Loucy (cell line): ENCODE data around the gene ECE2.

Source experiments
- H2AFZ ChIP-seq: fragments of 200-600 bp; sonication (generic); 2 replicates; pipeline ENCODE4 v1.6.0; 2016; ENCODE audit warnings: antibody characterized with exemption, mild to moderate bottlenecking, low read length, moderate library complexity
- H3F3A ChIP-seq: fragments of 200-600 bp; 2 replicates; pipeline ENCODE4 v1.6.0; 2016; ENCODE audit warnings: antibody characterized with exemption, low read depth, mild to moderate bottlenecking
- H3K27me3 ChIP-seq: fragments of 200-600 bp; sonication (generic); 2 replicates; pipeline ENCODE4 v1.6.1; 2014; ENCODE audit warnings: low read length, mild to moderate bottlenecking; ENCODE audit not compliant: insufficient read depth, poor library complexity, severe bottlenecking
- H3K36me3 ChIP-seq: fragments of 200-600 bp; sonication (generic); 2 replicates; pipeline ENCODE4 v1.6.1; 2016; ENCODE audit warnings: low read length; ENCODE audit not compliant: insufficient read depth
- H3K4me1 ChIP-seq: fragments of 200-600 bp; sonication (generic); 2 replicates; pipeline ENCODE4 v1.5.1; 2014; ENCODE audit warnings: low read length, mild to moderate bottlenecking; ENCODE audit not compliant: insufficient read depth, poor library complexity, severe bottlenecking
- H3K4me2 ChIP-seq: fragments of 200-600 bp; sonication (generic); 2 replicates; pipeline ENCODE4 v1.6.0; 2014; ENCODE audit warnings: antibody characterized with exemption, low read length, low read depth, mild to moderate bottlenecking; ENCODE audit not compliant: poor library complexity, severe bottlenecking
- H3K4me3 ChIP-seq: fragments of 200-600 bp; sonication (generic); 2 replicates; pipeline ENCODE4 v1.5.1; 2014; ENCODE audit warnings: low read length, mild to moderate bottlenecking, mixed read lengths; ENCODE audit not compliant: poor library complexity, severe bottlenecking
- H3K79me2 ChIP-seq: fragments of 200-600 bp; sonication (generic); 2 replicates; pipeline ENCODE4 v1.6.1; 2014; ENCODE audit warnings: low read length; ENCODE audit not compliant: insufficient read depth
- H3K9ac ChIP-seq: fragments of 200-600 bp; sonication (generic); 2 replicates; pipeline ENCODE4 v1.6.0; 2014; ENCODE audit warnings: mild to moderate bottlenecking, low read depth, low read length, moderate library complexity; ENCODE audit not compliant: poor library complexity, severe bottlenecking
- H3K9me2 ChIP-seq: fragments of 200-600 bp; sonication (generic); replicated peaks from 2 replicates; pipeline ENCODE4 v1.6.1; 2016; ENCODE audit warnings: low read depth, low read length, mixed read lengths
- H3K9me3 ChIP-seq: fragments of 200-600 bp; sonication (generic); 2 replicates; pipeline ENCODE4 v1.6.1; 2014; ENCODE audit warnings: mild to moderate bottlenecking, antibody characterized with exemption, low read length, low read depth; ENCODE audit not compliant: insufficient read depth
- H4K20me1 ChIP-seq: fragments of 200-600 bp; sonication (generic); 2 replicates; pipeline ENCODE4 v1.6.0; 2014; ENCODE audit warnings: antibody characterized with exemption, low read length, mild to moderate bottlenecking; ENCODE audit not compliant: insufficient read depth, poor library complexity, severe bottlenecking
- EZH2phosphoT487 ChIP-seq: fragments of 200-600 bp; IDR thresholded peaks from 2 replicates; pipeline ENCODE4 v1.6.1; 2018; ENCODE audit warnings: antibody characterized with exemption, mild to moderate bottlenecking, moderate library complexity, borderline replicate concordance
- TF ChIP-seq, protein P1 (sequence below): fragments of 200-600 bp; sonication (generic); conservative IDR thresholded peaks from 2 replicates; pipeline ENCODE4 v1.5.1; 2014; ENCODE audit warnings: mild to moderate bottlenecking, antibody characterized with exemption, low read length

ECE2 gene

DNA sequence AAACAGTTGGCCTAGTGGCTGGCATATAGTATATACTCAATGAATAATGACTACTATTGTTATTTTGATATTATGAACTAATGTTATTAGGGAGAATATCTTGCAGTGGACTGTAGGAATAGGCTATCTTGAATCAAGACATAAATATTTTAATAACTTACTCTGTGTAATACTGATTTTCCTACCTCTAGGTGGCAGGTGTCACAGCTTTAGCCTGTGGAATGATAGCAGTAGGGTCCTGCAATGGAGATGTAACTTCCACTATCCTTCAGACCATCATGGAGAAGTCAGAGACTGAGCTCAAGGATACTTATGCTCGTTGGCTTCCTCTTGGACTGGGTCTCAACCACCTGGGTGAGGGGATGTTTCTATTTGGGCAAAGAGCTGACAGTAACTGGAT lies 29.8 kb downstream of the ECE2 start:
- Histone ChIP-seq H3K79me2 (peaks cover 33% of the 10 kb centered on the region), H3K27me3 (no peaks in the 10 kb centered on the region), H3K9me3 (no peaks in the 10 kb centered on the region), H3F3A (no peaks in the 10 kb centered on the region), H3K9me2 (no peaks in the 10 kb centered on the region), H3K4me3 (no peak overlapping the region), H3K4me2 (no peak overlapping the region), H4K20me1 (peaks cover 4% of the 10 kb centered on the region), H2AFZ (no peak overlapping the region), H3K36me3 (peaks cover 74% of the 10 kb centered on the region), H3K9ac (no peak overlapping the region), H3K4me1 (peaks cover 10% of the 10 kb centered on the region)
- no peak for TF ChIP-seq EZH2phosphoT487
- TF ChIP-seq, protein P1, sequence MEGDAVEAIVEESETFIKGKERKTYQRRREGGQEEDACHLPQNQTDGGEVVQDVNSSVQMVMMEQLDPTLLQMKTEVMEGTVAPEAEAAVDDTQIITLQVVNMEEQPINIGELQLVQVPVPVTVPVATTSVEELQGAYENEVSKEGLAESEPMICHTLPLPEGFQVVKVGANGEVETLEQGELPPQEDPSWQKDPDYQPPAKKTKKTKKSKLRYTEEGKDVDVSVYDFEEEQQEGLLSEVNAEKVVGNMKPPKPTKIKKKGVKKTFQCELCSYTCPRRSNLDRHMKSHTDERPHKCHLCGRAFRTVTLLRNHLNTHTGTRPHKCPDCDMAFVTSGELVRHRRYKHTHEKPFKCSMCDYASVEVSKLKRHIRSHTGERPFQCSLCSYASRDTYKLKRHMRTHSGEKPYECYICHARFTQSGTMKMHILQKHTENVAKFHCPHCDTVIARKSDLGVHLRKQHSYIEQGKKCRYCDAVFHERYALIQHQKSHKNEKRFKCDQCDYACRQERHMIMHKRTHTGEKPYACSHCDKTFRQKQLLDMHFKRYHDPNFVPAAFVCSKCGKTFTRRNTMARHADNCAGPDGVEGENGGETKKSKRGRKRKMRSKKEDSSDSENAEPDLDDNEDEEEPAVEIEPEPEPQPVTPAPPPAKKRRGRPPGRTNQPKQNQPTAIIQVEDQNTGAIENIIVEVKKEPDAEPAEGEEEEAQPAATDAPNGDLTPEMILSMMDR = peak; percentile 55

DNA sequence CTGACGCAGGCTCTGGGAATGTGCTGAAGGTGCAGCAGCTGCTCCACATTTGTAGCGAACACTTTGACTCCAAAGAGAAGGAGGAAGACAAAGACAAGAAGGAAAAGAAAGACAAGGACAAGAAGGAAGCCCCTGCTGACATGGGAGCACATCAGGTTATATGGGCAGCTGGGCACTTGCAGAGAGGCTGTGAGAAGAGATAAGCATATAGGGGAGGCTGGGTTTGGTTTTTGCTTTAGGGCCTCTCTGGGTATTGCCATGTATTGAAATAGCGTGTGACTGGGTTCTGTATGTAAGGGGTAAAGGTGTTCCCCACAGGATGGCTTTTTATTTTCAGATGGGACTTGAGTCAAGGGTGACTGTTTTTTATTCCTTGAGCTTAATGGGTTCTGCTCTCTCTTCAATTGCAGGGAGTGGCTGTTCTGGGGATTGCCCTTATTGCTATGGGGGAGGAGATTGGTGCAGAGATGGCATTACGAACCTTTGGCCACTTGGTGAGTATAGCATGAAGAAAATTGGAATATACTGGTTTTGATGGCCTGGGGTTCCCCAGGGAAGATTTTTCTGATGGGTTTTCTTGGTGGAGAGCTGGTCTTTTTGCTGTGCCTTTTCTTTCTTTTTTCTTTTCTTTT lies 30.6 kb downstream of the ECE2 start:
- Histone ChIP-seq H3K4me3 (no peak overlapping the region), H2AFZ (no peak overlapping the region), H3K4me2 (no peak overlapping the region), H3K27me3 (no peaks in the 10 kb centered on the region), H3K4me1 (peaks cover 5% of the 10 kb centered on the region), H3K9me2 (no peaks in the 10 kb centered on the region), H4K20me1 (no peaks in the 10 kb centered on the region), H3K79me2 (peaks cover 24% of the 10 kb centered on the region; the same call in 1 of the 2 replicates), H3K9ac (no peak overlapping the region), H3F3A (no peaks in the 10 kb centered on the region), H3K9me3 (no peaks in the 10 kb centered on the region), H3K36me3 (peaks cover 71% of the 10 kb centered on the region)
- no peak for TF ChIP-seq EZH2phosphoT487
- TF ChIP-seq, protein P1 = no peak

DNA sequence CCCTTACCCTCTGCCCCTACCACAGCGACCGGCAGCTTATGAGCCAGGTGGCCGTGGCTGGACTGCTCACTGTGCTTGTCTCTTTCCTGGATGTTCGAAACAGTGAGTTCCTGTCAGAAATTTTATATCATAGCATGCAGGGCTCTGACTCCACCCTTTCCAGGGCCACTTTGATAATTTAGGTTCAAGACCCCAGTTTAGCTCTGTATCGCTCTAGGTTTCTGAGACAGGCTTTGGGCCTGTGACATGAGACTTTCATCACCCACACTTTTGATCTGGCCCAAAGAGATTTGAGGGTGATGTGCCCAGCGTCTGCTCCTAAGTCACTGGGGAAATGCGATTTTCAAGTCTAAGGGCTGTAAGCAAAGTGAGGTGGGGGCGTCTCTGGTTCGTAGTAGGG lies 32.1 kb downstream of the ECE2 start:
- Histone ChIP-seq H3K4me3 (no peak overlapping the region), H3K9ac (no peak overlapping the region), H3K4me2 (no peak overlapping the region), H3K4me1 (no peaks in the 10 kb centered on the region), H3K9me3 (no peaks in the 10 kb centered on the region), H3K27me3 (no peaks in the 10 kb centered on the region), H3K9me2 (no peaks in the 10 kb centered on the region), H3K36me3 (peaks cover 56% of the 10 kb centered on the region), H3K79me2 (peaks cover 11% of the 10 kb centered on the region; the same call in 1 of the 2 replicates), H4K20me1 (no peaks in the 10 kb centered on the region), H3F3A (no peaks in the 10 kb centered on the region), H2AFZ (no peak overlapping the region)
- no peak for TF ChIP-seq EZH2phosphoT487
- TF ChIP-seq, protein P1 = no peak
